IPS-18a (cell line): ENCODE measurements around the gene KCTD1.

Experiments
- H3K27ac ChIP-seq: one replicate; pipeline ENCODE4 v1.5.1; 2013; ENCODE audit warnings: low read length
- H3K27me3 ChIP-seq: one replicate; pipeline ENCODE4 v1.6.1; 2013; ENCODE audit warnings: mild to moderate bottlenecking, low read length; ENCODE audit not compliant: control insufficient read depth, insufficient read depth
- H3K36me3 ChIP-seq: one replicate; pipeline ENCODE4 v1.6.1; 2013; ENCODE audit warnings: low read depth, low read length; ENCODE audit not compliant: control insufficient read depth
- H3K4me1 ChIP-seq: one replicate; pipeline ENCODE4 v1.6.1; 2013; ENCODE audit warnings: low read depth, low read length; ENCODE audit not compliant: control insufficient read depth
- H3K4me3 ChIP-seq: one replicate; pipeline ENCODE4 v1.5.1; 2013; ENCODE audit warnings: low read length
- H3K9ac ChIP-seq: one replicate; pipeline ENCODE4 v1.6.1; 2013; ENCODE audit warnings: mild to moderate bottlenecking, low read length, moderate library complexity
- H3K9me3 ChIP-seq: one replicate; pipeline ENCODE4 v1.6.1; 2013; ENCODE audit warnings: low read depth, low read length; ENCODE audit not compliant: control insufficient read depth

KCTD1 gene

DNA sequence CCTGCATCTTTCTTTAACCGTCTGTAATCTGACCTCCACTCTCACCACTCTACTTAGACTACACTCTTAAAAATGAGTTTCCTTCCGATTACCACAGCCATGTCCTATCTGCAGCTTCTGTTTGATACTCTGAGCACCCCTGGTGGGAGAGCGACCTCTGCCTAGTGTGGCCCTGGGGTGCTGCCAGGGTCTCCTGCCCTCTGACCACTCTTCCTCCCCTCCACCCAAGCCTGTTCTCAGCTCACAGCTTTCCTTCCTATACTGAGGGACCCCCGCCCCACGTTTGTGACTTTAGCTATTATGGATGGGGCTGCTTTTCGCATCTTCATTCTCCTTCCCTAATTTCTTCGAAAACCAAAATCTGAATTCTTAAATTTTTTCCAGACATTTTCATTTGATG lies 132.7 kb downstream of the KCTD1 start:
- H3K4me1 ChIP-seq = peaks cover 24% of the 10 kb centered on the region
- no peaks in the 10 kb centered on the region for H3K27me3 ChIP-seq
- peak overlapping the region; percentile 11 for H3K27ac ChIP-seq
- H3K4me3 ChIP-seq = peak overlapping the region; percentile 21
- H3K9me3 ChIP-seq = no peaks in the 10 kb centered on the region
- no peak overlapping the region for H3K9ac ChIP-seq
- no peaks in the 10 kb centered on the region for H3K36me3 ChIP-seq

DNA sequence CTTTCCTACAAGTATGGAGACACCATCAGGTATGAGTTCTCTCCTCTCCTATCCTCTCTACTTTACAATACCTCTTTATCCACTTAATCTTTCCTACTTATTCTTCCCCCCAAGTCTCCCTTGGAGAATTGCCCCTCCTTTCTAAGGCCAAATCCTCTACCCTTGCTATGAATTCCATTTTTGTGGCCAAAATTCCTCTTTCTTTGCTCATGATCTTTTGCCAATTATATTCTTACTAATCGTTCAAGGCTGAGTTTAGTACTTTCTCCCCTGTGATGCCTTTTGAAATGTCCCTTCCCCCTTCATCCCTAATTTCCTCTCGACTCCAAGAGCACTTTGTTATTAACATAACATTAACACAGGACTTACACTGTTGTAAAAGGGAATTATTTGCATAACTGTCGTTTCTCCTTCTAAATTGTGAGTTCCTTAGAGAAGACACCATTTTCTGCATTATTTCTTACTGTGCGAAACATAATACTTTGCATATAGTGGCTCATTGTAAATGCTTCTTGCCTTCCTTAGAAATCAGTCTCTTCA lies 133.4 kb downstream of the KCTD1 start:
- no peaks in the 10 kb centered on the region for H3K27me3 ChIP-seq
- peaks cover 24% of the 10 kb centered on the region for H3K4me1 ChIP-seq
- peak overlapping the region; percentile 11 for H3K27ac ChIP-seq
- peak overlapping the region; percentile 21 for H3K4me3 ChIP-seq
- no peak overlapping the region for H3K9ac ChIP-seq
- H3K9me3 ChIP-seq = no peaks in the 10 kb centered on the region
- no peaks in the 10 kb centered on the region for H3K36me3 ChIP-seq

DNA sequence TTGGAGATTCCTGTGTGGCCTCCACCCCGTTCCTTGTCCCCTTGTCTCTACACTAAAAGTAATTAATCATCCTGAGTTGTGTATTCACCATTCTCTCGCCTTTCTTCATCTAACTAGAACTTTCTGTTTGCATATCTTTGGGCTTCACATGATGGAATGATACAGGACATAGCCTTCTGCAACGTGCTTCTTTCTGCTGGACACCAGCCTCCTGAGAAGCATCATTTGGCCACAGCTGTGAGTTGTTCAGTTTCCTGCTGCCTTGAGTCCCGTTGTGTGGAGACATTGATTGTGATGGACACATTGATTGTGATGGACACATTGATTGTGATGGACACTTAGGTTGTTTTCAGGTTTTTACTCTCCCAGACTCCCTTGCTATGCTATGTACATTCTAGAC lies 139.3 kb downstream of the KCTD1 start:
- Histone ChIP-seq H3K4me1 (peaks cover 14% of the 10 kb centered on the region), H3K27ac (no peak overlapping the region), H3K9me3 (no peaks in the 10 kb centered on the region), H3K36me3 (no peaks in the 10 kb centered on the region), H3K4me3 (no peak overlapping the region), H3K9ac (no peak overlapping the region), H3K27me3 (no peaks in the 10 kb centered on the region)

DNA sequence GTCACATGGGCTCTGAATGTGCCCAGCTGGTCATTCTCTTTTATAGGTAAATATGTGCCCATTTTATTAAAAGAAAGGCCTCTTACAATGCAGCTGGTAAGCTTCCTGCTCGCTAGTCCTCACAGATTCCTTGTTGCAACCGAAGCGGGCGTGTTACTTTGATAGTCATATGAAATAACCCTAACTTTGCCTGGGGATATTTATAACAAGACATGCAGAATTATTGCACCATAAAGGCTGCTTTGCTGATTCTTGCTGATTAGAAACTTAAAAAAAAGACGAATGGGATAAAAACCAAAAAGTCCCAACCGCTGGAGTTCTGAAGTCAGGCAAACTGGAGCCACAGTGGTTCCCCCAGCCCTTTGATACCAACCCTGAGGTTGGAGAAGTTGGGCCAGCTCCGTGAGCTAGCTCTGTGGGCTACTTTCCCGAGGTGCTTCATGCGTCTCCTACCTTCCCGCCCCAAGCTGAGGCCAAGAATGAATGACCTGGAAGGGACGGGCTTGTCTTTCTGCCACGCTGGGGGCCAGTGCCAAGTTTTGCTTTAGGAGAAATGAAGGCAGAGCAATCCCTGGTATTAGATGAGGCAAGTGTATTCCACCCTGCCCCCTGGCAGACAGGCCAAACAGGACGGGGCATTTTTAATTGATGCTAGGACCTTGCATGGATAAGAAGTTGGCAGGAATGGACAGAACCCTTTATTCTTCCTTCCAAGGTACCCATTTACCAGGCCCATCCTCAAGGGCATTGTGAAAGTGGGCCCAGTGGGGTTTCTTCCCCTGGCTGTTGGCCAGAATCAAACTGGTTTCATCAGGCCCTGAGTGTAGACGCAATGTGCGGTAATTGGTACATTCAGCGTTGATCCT lies 140.4 kb downstream of the KCTD1 start:
- Histone ChIP-seq H3K4me3 (no peak overlapping the region), H3K4me1 (peaks cover 11% of the 10 kb centered on the region), H3K9ac (no peak overlapping the region), H3K36me3 (no peaks in the 10 kb centered on the region), H3K27me3 (no peaks in the 10 kb centered on the region), H3K27ac (no peak overlapping the region), H3K9me3 (no peaks in the 10 kb centered on the region)

DNA sequence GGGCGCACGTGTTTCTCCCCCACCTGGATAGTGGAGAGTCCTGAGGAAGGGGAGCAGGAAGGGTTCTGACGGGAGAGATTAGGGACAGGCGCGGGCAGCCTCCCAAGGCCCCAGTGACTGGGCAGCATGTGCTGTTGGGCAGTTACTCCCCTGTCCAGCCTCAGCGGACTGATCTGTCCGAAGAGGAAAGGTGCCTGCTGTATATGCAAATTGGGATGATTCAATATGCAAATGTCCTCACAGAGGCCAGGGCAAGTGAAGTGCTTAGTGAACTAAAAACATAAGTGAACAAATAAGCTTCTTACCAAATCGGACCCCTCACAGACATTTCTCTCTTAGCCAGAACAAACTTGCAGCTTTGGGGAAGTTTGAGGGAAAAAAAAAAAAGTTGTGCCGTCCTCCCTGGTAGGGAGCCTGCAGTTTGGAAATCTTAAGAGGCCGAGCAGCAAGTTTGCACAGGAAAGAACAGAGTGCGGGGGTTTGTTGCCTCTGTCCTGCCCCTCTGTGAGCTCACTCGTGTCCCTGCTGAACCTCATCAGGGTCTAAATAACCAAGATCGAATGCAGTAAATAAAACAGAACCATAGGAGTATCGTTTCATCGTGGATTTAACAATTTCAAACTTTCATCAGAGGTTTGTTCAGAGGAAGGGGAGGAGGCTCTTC lies 141.4 kb downstream of the KCTD1 start:
- Histone ChIP-seq H3K9me3 (no peaks in the 10 kb centered on the region), H3K36me3 (no peaks in the 10 kb centered on the region), H3K4me1 (peaks cover 11% of the 10 kb centered on the region), H3K9ac (no peak overlapping the region), H3K27ac (no peak overlapping the region), H3K27me3 (no peaks in the 10 kb centered on the region), H3K4me3 (no peak overlapping the region)

DNA sequence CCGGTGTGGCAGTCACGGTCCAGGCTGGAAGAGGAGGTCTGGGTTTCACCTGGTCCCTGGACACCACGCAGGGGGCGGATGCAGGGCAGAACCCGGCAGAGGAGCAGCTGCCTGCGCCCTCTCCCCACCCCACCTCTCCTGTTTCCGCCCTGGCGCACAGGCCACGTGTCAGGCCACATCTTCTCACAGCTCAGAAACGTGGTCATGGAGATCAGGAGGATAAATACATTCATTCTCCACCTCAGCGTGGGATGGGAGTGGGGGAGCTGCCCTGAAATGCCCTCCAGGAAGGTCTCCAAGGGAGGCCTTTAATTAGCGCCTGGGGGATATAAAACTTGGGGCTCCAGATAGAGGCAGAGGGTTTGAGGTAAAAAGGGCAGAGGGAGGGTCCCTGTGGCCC lies 142.0 kb downstream of the KCTD1 start:
- Histone ChIP-seq H3K9me3 (no peaks in the 10 kb centered on the region), H3K4me3 (no peak overlapping the region), H3K27me3 (no peaks in the 10 kb centered on the region), H3K36me3 (no peaks in the 10 kb centered on the region), H3K4me1 (peaks cover 11% of the 10 kb centered on the region), H3K9ac (no peak overlapping the region), H3K27ac (no peak overlapping the region)

DNA sequence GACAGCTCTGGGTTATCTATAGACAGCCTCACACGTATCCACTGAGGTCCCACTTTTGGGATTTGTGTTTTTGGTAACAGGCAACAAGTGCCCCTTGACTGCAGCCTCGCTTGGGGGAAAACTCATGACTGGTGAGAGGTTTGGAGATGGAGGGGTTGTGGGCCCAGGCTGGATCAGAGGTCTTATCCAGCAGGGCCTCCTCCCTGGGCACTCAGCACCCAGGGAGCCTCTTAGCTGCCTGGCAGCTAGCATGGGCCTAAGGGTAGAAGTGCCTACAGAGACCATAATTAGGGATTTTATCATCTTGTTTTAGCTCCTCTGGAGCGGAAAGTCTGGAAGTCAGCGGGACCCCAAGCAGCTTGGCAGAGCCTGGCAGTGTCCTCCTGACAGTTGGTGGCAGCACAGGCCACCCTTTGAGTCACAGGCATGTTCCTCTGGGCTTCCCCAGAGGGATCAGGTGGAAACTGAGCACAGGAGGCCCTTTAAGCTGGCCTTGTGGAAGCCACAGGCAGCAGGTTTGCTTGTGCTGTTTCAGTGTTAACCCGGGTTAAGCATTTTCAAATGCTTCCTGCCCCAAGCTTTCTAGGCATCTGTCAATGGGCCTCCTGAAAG lies 143.1 kb downstream of the KCTD1 start:
- H3K4me3 ChIP-seq = no peak overlapping the region
- no peaks in the 10 kb centered on the region for H3K36me3 ChIP-seq
- peaks cover 11% of the 10 kb centered on the region for H3K4me1 ChIP-seq
- no peak overlapping the region for H3K27ac ChIP-seq
- no peaks in the 10 kb centered on the region for H3K9me3 ChIP-seq
- no peaks in the 10 kb centered on the region for H3K27me3 ChIP-seq
- H3K9ac ChIP-seq = no peak overlapping the region
